DMS153 treated with DMSO at 0.1 percent for 48 hours (cell line): Measurements from ENCODE around the gene ZNF575.

Source experiments
- DNase-seq: peaks from one replicate; lab custom pipeline; 2025; ENCODE audit not compliant: unreplicated experiment; lab: John Stamatoyannopoulos, UW

ZNF575 gene, protein sequence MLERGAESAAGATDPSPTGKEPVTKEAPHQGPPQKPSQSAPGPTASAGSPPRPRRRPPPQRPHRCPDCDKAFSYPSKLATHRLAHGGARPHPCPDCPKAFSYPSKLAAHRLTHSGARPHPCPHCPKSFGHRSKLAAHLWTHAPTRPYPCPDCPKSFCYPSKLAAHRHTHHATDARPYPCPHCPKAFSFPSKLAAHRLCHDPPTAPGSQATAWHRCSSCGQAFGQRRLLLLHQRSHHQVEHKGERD

DNA sequence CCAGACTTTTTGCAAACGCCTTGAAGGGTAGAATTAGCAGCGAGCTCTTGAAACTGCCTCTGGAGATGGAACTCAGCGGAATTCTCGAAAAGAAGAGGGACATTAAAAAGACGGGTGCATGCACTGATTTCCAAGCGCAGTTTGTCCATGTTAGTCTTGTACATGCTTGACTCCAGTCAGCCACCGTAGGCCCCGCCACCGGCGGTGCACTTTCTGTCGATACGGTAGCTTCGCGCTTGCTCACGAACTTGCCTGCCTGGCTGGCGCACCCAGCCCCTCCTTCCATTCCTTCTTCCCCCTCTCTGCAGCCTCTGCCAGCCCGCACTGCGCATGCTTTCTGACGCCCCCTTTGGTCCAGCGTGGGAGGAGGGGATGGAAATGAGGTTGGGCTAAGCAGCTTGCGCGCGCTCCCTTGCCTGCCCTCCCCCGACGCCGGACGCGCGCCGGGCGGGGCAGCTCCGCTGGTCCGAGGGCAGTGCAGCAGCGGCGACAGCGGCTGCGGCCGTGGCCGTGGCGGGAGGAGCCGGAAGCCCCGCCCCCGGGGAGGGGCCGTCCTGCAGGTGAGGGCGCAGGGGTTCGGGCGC, at the start of gene ZNF575:
TSS of gene ZNF575 (plus strand) at position 227 of the 584 bp plus-strand sequence. CDS start 1,235 bp downstream, outside the sequence.
- DNase-seq = peak; percentile 80

- no peak for DNase-seq
Observed at GRCh38 chr19:43483281-43483680, 49.7 kb upstream of the ZNF575 start.

DNA sequence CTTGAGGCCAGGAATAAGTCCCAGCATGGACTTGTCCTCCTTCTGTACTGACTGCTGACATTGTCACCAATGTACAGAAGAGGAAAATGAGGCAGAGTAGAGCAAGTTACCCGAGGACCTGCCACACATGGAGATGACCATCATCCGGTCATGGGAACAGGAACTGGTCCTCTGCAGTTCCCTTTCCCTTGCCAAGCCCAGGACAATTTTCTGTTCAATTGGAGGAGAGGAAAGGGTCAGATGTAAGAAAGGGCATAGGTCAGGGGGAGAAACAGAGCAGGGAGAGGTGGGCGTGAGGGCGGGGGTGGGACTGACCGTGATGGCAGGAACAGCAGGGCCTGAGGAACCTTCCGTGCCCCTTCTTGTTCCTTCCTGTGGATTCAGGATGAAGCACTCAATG, 47.0 kb upstream of the ZNF575 start:
- DNase-seq = no peak

DNA sequence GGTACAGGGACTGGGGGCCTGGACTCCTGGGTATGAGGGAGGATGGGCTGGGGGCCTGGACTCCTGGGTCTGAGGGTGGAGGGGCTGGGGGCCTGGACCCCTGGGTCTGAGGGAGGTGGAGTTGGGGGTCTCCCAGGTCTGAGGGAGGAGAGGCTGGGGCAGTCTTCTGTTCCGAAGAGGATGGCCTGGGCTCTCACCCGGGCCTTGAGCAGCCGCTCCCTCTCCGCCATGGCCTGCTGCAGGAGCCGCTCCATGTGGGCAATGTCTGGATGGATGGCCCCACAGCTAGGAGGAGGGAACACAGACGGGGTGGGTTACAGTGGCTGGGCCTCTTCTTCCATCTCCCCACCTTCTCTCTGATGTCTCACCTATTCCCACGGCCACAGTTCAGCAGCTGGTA, 46.6 kb upstream of the ZNF575 start:
- DNase-seq = no peak

GRCh38 chr19:43488179-43488578, 44.8 kb upstream of the ZNF575 start:
- DNase-seq = no peak

GRCh38 chr19:43489310-43489709, 43.7 kb upstream of the ZNF575 start:
- no peak for DNase-seq

DNA sequence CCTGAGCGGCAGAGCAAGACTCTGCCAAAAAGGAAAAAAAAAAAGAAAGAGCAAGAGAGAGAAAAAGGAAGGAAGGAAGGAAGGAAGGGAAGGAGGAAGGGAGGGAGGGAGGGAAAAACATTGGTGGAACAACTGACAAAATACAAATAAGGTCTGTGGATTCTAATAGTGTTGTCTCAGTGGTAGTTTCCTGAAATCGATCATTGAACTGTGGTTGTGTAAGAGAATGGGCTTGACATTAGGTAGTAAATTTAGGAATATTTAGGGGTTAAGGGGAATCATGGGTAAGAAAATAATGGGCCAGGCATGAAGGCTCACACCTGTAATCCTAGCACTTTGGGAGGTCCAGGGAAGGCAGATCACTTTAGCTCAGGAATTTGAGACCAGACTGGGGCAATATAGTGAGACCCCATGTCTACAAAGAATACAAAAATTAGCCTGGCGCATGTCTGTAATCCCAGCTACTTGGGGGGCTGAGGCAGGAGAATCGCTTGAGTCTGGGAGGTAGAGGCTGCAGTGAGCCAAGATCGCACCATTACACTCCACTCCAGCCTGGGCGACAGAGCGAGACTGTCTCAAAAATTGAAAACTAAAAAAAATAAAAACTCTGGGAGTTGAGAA, 42.9 kb upstream of the ZNF575 start:
- DNase-seq = no peak

DNA sequence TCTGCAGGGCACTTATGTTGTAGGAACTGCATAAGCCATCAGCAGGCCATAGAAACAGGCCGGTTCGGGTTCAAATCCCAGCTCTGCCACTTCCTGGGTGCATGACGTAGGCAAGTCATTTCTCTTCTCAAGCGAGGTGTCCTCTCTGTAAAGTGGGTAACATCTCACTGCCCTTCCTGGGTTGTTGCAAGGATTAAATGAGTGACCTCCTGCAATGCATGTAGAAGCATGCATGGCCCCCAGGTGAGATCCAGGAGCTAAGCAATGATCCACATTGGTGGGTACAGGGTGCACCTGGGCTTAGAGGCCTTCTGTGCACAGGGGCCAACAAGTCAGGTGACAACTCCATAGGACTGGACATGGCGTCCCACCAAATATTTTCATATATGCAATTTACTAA, 42.2 kb upstream of the ZNF575 start:
- DNase-seq = no peak

- no peak for DNase-seq
Observed at GRCh38 chr19:43495082-43495481, 37.9 kb upstream of the ZNF575 start.

GRCh38 chr19:43496960-43497359, 36.0 kb upstream of the ZNF575 start:
- DNase-seq = no peak

DNA sequence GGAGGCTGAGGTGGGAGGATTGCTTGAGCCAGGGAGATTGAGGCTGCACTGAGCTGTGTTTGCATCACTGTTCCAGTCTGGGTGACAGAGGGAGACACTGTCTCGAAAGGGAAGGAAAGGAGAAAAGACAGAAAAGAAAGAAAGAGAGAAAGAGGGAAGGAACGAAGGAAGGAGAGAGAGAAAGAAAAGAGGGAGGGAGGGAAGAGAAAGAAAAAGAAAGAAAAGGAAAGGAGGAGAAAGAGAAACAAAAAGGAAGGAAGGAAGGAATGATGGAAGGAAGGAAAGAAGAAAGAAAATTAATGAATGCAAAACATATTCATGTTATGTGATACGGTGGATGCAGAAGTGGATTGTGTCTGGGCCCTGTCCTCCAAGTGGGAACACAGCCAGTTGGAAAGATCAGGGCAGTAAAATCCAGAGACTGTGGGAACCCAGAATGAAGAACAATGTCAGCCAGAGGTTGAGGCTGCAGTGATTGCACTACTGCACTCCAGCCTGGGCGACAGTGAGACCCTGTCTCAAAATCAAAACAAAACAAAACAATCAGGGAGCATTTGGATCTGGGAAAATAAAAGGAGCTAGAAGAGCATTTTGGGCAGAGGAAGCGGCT, 34.6 kb upstream of the ZNF575 start:
- DNase-seq = no peak

DNA sequence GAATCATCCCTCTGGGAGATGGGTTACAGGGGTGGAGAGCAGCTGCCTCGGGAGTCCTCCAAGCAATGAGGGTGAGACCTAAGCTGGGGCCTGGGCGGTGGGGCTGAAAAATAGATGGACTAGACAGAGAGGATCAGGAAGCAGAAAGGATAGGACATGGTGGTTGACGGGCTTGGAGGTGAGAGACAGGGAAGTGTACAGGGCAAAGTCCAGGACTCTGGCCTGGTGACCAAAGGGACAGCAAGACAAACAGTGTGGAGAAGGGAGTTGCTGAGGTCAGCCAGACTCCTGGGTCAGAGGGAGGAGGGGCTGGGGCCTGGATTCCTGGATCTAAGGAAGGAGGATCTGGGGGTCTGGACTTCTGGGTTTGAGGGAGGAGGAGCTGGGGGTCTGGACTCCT, 33.9 kb upstream of the ZNF575 start:
- no peak for DNase-seq

- DNase-seq = no peak
Observed at GRCh38 chr19:43501661-43502418, 31.1 kb upstream of the ZNF575 start.

DNA sequence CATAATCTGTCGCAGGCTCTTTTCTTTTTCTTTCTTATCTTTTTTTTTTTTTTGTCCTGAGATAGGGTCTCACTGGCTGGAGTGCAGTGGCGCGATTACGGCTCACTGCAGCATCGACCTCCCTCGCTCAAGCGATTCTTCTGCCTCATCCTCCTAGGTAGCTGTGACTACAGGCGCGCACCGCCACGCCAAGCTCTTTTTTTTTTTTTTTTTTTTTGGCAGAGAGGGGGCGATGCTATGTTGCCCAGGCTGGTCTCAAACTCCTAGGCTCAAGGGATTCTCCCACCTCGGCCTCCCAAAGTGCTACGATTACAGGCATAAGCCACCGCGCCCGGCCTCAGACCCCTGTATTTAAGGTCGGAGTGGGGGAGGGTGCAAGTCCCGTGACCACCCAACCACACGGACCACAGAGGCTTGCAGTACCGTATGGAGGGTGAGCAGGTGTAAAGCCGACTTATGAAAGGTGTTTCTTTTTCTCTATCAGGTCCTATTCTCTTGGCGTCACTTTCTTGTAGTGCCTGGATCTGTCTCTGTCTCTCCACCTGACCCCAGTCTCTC, 30.5 kb upstream of the ZNF575 start:
- no peak for DNase-seq

GRCh38 chr19:43503501-43504425, 29.2 kb upstream of the ZNF575 start:
- peak; percentile 87 for DNase-seq

DNA sequence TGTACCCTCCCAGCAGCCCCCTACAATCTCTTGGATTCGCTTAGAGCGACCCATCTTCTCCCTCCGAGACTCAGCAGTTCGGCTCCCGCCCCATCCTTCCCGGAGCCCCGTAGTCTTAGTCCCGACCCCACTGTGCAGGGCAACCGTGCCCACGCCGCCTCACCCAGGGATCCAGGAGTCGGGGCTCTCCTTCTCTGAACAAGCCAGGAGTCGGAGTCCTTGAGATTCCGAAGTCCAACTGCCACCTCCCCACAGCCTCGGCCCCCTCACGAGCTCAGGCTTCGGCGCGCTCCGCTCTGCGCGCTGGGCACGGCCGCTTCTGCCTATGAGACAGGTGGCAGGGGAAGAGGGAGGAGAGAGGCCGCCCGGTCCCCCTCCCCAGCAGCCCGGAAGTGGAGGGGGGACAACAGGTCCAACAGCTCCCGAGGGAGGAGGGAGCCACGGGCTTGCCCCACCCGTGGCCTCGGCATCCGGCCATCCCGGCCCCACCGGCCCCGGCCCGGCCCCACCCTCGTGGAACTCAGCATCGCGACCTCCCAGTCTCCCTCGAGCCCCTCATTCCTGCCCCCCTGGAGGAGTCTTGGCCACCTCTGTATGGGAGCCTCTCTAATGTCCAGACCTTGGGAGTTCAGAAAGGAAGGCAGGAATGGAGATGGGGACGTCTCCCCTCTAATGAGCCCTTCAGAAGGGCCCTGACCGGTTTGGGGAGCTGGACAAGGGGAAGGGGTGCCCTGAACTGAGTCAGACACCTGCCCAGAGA, 28.4 kb upstream of the ZNF575 start, which contains the start of gene PHLDB3:
TSS of gene PHLDB3 (minus strand) at position 321 of the 760 bp plus-strand sequence. CDS start 628 bp downstream, outside the sequence.
- peak; percentile 21 for DNase-seq

DNA sequence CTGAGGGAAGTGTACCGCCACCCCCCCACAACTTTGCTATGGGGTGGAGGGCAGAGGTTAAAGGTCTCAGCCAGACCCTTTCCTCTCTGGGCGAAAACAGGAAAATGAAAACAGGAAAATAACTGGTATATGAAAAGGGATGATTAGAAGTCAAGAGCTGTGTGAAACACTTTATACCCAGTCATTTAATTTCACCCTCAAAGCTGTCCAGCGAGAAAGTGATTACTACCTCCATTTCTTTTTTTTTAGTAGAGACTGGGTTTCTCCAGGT, 27.9 kb upstream of the ZNF575 start:
- no peak for DNase-seq

DNA sequence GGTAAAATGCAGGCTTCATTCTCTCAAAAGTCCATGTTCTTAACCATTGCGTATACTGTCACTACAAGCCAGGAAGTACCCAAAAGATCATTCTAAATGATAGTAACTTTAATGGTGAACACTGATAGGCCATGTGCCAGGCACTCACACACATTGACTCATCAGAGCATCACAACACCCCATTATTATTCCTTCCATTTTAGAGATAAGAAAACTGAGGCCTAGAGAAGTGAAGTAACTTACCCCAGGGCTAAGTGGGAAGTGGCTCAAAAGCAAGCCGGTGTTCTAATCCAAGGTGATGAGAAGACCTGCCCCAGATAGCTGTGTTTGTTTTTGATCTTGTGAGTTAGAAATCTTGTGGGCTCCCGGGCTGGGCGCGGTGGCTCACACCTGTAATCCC, 27.0 kb upstream of the ZNF575 start:
- no peak for DNase-seq

DNA sequence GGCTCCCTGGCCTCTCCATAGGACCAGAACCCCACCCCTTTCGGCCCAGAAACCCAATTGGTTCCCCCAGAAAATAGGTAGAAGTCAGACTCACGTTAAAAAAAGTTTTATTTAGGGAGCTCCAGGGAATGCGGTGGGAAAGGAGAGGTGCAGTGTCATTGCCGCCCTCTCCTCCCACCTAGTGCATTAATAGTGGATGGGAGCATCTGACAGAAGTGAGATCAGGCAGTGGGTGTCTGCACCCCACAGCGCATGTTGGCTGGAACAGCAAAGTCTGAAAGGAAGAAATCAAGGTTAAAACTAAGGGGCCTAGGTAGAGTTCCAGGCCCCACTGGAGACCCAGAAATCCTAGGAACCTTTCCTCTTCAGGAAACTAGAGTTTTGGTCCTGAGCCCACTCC, 26.4 kb upstream of the ZNF575 start:
- DNase-seq = no peak
